GM13976 (cell line): ENCODE measurements around the gene MRPS6.

ENCODE experiments used
- DNase-seq: peaks from one replicate; pipeline ENCODE4 v3.0.0; 2012; ENCODE audit warnings: low spot score
- in situ Hi-C: fragments of 300-500 bp; cut with MboI; formaldehyde crosslinking; loops from one replicate; pipeline ENCODE4 v1.12.0; 2022; ENCODE audit warnings: low sequenced_read_pairs, mixed read lengths, inconsistent platforms; ENCODE audit not compliant: unreplicated experiment
- TF ChIP-seq, protein P1 (sequence below): IDR thresholded peaks from 2 replicates; pipeline ENCODE4 v1.5.1; 2012; ENCODE audit warnings: borderline replicate concordance, mild to moderate bottlenecking; ENCODE audit not compliant: insufficient read depth; ENCODE audit errors: extremely low read depth, missing control alignments, control extremely low read depth

Gene MRPS6

GRCh38 chr21:34075760-34076660 lies 2.6 kb downstream of the MRPS6 start:
- DNase-seq, result no peak
- in situ Hi-C loops, result no loop called here

DNA sequence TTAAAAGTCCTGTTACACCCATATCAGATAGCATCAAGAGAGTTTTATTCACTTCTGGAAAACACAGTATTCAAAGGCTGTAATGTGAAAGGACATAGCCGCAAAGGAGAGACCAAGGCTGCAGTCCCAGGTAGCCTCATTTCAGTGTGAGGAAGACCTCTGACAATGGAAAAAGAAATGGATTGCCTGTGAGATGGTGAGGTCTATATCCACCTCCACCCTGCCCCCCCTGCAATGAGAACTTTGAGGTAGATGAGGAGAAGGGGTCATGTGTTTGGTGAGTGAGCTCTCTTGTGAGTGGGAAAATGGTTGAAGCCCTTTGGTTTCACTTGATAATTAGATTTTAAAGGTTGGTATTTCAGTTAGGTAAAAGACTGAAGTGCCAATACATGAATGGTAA lies 3.5 kb downstream of the MRPS6 start:
- in situ Hi-C loops, result no loop called here

More at GRCh38 chr21:34075760-34076660, 2.6 kb downstream of the MRPS6 start:
- TF ChIP-seq, protein P1, sequence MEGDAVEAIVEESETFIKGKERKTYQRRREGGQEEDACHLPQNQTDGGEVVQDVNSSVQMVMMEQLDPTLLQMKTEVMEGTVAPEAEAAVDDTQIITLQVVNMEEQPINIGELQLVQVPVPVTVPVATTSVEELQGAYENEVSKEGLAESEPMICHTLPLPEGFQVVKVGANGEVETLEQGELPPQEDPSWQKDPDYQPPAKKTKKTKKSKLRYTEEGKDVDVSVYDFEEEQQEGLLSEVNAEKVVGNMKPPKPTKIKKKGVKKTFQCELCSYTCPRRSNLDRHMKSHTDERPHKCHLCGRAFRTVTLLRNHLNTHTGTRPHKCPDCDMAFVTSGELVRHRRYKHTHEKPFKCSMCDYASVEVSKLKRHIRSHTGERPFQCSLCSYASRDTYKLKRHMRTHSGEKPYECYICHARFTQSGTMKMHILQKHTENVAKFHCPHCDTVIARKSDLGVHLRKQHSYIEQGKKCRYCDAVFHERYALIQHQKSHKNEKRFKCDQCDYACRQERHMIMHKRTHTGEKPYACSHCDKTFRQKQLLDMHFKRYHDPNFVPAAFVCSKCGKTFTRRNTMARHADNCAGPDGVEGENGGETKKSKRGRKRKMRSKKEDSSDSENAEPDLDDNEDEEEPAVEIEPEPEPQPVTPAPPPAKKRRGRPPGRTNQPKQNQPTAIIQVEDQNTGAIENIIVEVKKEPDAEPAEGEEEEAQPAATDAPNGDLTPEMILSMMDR, result no peak

GRCh38 chr21:34077888-34078287 lies 4.5 kb downstream of the MRPS6 start:
- no peak for DNase-seq

More for the DNA sequence above, 3.5 kb downstream of the MRPS6 start:
- TF ChIP-seq, protein P1, result no peak
- DNase-seq, result no peak

DNA sequence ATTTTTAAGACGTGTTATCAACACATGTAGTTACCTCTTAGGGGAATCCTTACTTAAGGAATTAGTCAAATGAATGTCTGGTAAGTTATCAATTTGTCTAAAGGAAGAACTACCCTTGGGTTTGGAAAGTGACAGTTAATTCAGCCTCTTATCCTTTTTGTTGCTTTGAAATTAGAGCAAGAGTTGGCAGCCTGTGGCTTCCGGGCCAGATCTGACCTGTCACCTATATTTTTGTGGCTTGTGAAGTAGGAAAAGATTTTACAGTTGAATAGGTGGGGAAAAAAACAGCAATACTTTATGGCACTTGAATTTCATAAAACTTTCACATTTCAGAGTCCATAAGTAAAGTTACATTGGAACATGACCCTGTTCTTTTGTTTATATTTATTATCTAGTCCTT lies 5.5 kb downstream of the MRPS6 start:
- TF ChIP-seq, protein P1, result no peak
- in situ Hi-C loops, result no loop called here
- no peak for DNase-seq

More at GRCh38 chr21:34077888-34078287, 4.5 kb downstream of the MRPS6 start:
- in situ Hi-C loops, result no loop called here
- TF ChIP-seq, protein P1, result no peak

- TF ChIP-seq, protein P1, result no peak
- no peak for DNase-seq
- in situ Hi-C loops, result no loop called here
Measured at GRCh38 chr21:34080710-34081109, 7.3 kb downstream of the MRPS6 start.

DNA sequence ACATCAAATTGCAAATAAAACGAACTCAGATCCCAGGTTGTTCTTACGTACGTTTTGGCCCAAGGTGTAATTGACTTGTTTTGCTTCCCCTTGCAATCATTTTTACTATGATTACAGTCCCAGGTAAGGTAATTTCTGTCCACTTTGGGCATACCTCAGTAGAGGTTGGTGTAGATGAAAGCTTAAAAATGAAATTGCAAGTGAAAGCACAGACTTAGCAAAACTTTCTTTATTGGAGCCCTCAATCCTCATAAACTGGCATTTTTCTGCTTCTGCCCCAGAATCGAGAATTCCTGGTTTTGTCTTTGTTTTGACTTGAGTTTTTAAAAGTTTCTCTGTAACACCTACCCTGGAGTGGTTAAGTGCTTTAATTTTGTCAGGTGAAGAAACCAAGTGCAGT lies 9.4 kb downstream of the MRPS6 start:
- TF ChIP-seq, protein P1, result no peak
- in situ Hi-C loops, result no loop called here
- no peak for DNase-seq
